HuH-7 (cell line): ENCODE measurements around the gene ACOT4.
"Not testable (repeated sequence)": the region's sequence is repeated elsewhere in the genome, so short reads cannot be mapped to it uniquely, and the experiment has no call there.

Experiments
- DNase-seq: peaks from one replicate; pipeline ENCODE4 v3.0.0; 2011; ENCODE audit warnings: low spot score

ACOT4 gene

GRCh38 chr14:73633116-73634010 is 41.7 kb downstream of the ACOT4 start:
- DNase-seq: peak; percentile 59

- peak; percentile 58 for DNase-seq
Observed at GRCh38 chr14:73634011-73634833, 42.5 kb downstream of the ACOT4 start.

GRCh38 chr14:73636355-73636754 is 44.7 kb downstream of the ACOT4 start:
- DNase-seq: not testable (repeated sequence)

GRCh38 chr14:73637830-73638229 is 46.2 kb downstream of the ACOT4 start:
- DNase-seq: no peak

- no peak for DNase-seq
Observed at GRCh38 chr14:73640796-73641365, 49.2 kb downstream of the ACOT4 start.

- peak; percentile 90 for DNase-seq
Observed at GRCh38 chr14:73644531-73645247, 53.0 kb downstream of the ACOT4 start, which contains the start of gene DNAL1. Gene DNAL1, plus strand, starts transcription at chr14:73644986. Its CDS starts 54 bp downstream, at chr14:73645040.

- DNase-seq: no peak
Observed at GRCh38 chr14:73645248-73645610, 53.6 kb downstream of the ACOT4 start.
